K562 (cell line): ENCODE data around the gene GRIN1. TPM values are rescaled to one million over a fixed set of nuclear protein-coding genes. Genes with fewer than 3 reads are reported as not detected.
A peak's percentile ranks its signal among the peaks of the same experiment; 100 is the strongest.

Experiments used
- ATF1 ChIP-seq, 2 experiments: fragments of 450-650 bp in 1 of 2; IDR thresholded peaks; 2 replicates each; pipeline ENCODE4 v1.6.1; 2016; ENCODE audit warnings: missing compliant biosample characterization in 1 of 2, missing genetic modification characterization in 1 of 2
- ATF7 ChIP-seq: fragments of 450-650 bp; IDR thresholded peaks from 2 replicates; pipeline ENCODE4 v1.7.1; 2014; ENCODE audit warnings: mild to moderate bottlenecking, moderate library complexity
- CBFB ChIP-seq: sonication (generic); formaldehyde crosslinking; IDR thresholded peaks from 2 replicates; pipeline ENCODE4 v1.4.0; 2020; ENCODE audit warnings: mild to moderate bottlenecking, missing genetic modification reagents
- ELF1 ChIP-seq: fragments of 200-800 bp; sonication (Bioruptor generic); IDR thresholded peaks from 2 replicates; pipeline ENCODE4 v1.6.1; 2016; ENCODE audit warnings: missing genetic modification characterization, missing compliant biosample characterization
- GABPA ChIP-seq: fragments of 200-800 bp; sonication (Bioruptor generic); conservative IDR thresholded peaks from 2 replicates; pipeline ENCODE4 v1.6.1; 2016; ENCODE audit warnings: low read depth, missing genetic modification characterization, missing compliant biosample characterization
- MYC ChIP-seq, 2 experiments: fragments of 250-450 bp in 1 of 2; sonication (Bioruptor Pico) in 1 of 2; IDR thresholded peaks; 2 replicates each; pipeline versions ENCODE4 v1.5.1 to v1.6.1; 2012 to 2021; ENCODE audit warnings: low read depth in 2 of 2, borderline replicate concordance in 1 of 2, improper control_type of control experiment in 1 of 2, low read length in 1 of 2, mild to moderate bottlenecking in 1 of 2, moderate library complexity in 1 of 2
- PHF8 ChIP-seq: fragments of 200-600 bp; sonication (generic); IDR thresholded peaks from 2 replicates; pipeline ENCODE4 v1.6.1; 2012; ENCODE audit warnings: mixed run types, mild to moderate bottlenecking, inconsistent platforms, low read length, moderate library complexity, borderline replicate concordance
- RBFOX2 ChIP-seq: fragments of 200-400 bp; formaldehyde crosslinking; IDR thresholded peaks from 2 replicates; pipeline ENCODE4 v1.6.1; 2017; ENCODE audit warnings: low read depth, mild to moderate bottlenecking, low read length, moderate library complexity
- SMARCE1 ChIP-seq: fragments of 450-650 bp; IDR thresholded peaks from 2 replicates; pipeline ENCODE4 v1.7.1; 2016; ENCODE audit warnings: mild to moderate bottlenecking
- TAF7 ChIP-seq: fragments of 450-650 bp; IDR thresholded peaks from 2 replicates; pipeline ENCODE4 v1.6.1; 2016; ENCODE audit warnings: missing genetic modification characterization, missing compliant biosample characterization
- TAL1 ChIP-seq: fragments of 450-650 bp; IDR thresholded peaks from 2 replicates; pipeline ENCODE4 v1.6.1; 2016; ENCODE audit warnings: mild to moderate bottlenecking
- ZBTB2 ChIP-seq: fragments of 450-650 bp; IDR thresholded peaks from 2 replicates; pipeline ENCODE4 v1.6.1; 2016; ENCODE audit warnings: antibody characterized with exemption
- ZFP30 ChIP-seq: fragments of 250-450 bp; sonication (Bioruptor Pico); IDR thresholded peaks from 2 replicates; pipeline ENCODE4 v1.8.0; 2022; ENCODE audit warnings: moderate library complexity, mild to moderate bottlenecking, inconsistent platforms, borderline replicate concordance
- polyA plus RNA-seq, 8 experiments: library from polyadenylated mRNA; depleted of rRNA in 4 of 8; stranded (reverse) in 5 of 8; unstranded in 3 of 8; fragments of >200 nt; fragmentation: Nextera tagmentation in 2 of 8; fragmentation: Illumina TruSeq in 1 of 8; extraction: Ambion mirVana in 2 of 8; extraction: Trizol in 1 of 8; gene quantifications; 2 replicates each; pipeline versions ENCODE4 v1.2.1 to v1.2.3, GENCODE V29; 2011 to 2014; ENCODE audit warnings: inconsistent platforms in 1 of 8, missing spikeins in 1 of 8
- total RNA-seq, 7 experiments: library from RNA; depleted of rRNA in 6 of 7; stranded (reverse); fragments of >200 nt in 6 of 7; fragmentation: Illumina TruSeq in 2 of 7; extraction: Trizol in 2 of 7; gene quantifications; 2 replicates each; pipeline versions ENCODE4 v1.2.1 to v1.2.3, GENCODE V29; 2011 to 2021; ENCODE audit warnings: low replicate concordance in 1 of 7
- TF ChIP-seq, protein P1 (sequence below): fragments of 450-650 bp; IDR thresholded peaks from 2 replicates; pipeline ENCODE4 v1.6.1; 2018; ENCODE audit not compliant: partially characterized antibody
- TF ChIP-seq, protein P2 (sequence below), 2 experiments: fragments of 250-450 bp in 1 of 2; fragments of 450-650 bp in 1 of 2; sonication (Bioruptor Pico) in 1 of 2; IDR thresholded peaks; 2 replicates each; pipeline versions ENCODE4 v1.6.1 to v1.8.0; 2016 to 2021; ENCODE audit warnings: mild to moderate bottlenecking in 2 of 2, moderate library complexity in 2 of 2, missing compliant biosample characterization in 1 of 2, missing genetic modification characterization in 1 of 2
- TF ChIP-seq, protein P3 (sequence below), 3 experiments: fragments of 200-800 bp in 1 of 3; sonication (Bioruptor generic) in 1 of 3; sonication (generic) in 1 of 3; formaldehyde crosslinking in 1 of 3; IDR thresholded peaks; 2 replicates each; pipeline versions ENCODE4 v1.6.1 to v1.8.0; 2016 to 2022; ENCODE audit warnings: mild to moderate bottlenecking in 2 of 3, missing compliant biosample characterization in 2 of 3, missing genetic modification characterization in 2 of 3, missing genetic modification reagents in 1 of 3

Gene GRIN1
- total and polyA plus RNA-seq, 9 of the 15 experiments (the other 6 are each of a cell fraction or from before 2014, with no cell fraction given) = 0.03 to 0.35 (median 0.16) TPM; not detected in 6

DNA sequence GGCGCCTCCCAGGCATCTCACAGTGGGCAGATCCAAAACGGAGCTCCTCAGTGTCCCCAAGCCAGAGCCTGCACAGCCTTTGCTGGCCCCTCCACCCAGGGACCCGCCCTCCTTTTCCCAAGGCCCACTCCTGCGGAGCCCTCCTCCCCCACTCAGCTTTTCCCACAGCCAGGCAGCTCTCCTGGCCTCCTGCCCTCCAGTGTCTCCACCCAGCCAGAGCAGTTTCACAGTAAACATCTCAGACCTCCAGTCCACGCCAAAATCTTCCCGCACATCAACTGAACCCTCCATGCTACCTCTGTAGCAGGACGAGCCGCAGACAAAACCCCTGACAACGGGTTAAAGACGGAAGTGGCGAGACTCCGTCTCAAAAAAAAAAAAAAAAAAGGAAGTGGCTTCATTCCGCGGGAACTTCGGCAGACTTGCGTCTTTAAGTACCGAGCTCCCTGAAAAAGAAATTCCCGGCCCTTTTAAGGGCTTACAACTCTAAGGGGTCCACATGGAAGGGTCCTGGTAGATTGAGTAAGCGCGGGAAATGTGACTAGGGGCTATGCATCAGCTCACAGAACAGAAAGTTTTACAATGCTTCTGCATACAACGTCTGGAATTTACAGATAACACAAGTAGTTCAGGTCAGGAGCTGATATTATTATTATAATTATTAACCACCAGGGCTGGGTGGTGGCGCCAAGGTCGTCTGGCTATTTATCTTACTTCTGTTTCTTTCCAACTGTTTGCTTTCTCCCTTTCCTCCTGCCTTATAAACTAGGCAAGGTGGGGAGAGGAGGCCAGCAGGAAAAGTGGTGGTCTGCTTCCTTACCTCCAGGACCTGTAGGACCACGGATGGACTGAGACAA lies 11.4 kb upstream of the GRIN1 start (continued):
- TF ChIP-seq ATF1 (CRISPR knock-in tag; IDR thresholded peaks at IDR 0.05) (no peak), ATF1 (tag; IDR thresholded peaks at IDR 0.05) (peak; percentile 38; the same call in 1 of the 2 replicates), SMARCE1 (0 out of 2 replicates have a peak, but pooled peaks have one; percentile 56), PHF8 (peak; percentile 36; the same call in 1 of the 2 replicates), ZBTB2 (peak; percentile 33; the same call in 1 of the 2 replicates), GABPA (tag) (peak; percentile 92), TAL1 (peak; percentile 48), CBFB (CRISPR knock-in tag) (0 out of 2 replicates have a peak, but pooled peaks have one; percentile 34), ATF7 (peak; percentile 57), MYC (IDR thresholded peaks at IDR 0.05; ENCODE audit: low read depth, low read length) (0 out of 2 replicates have a peak, but pooled peaks have one; percentile 26), MYC (CRISPR knock-in tag; IDR thresholded peaks at IDR 0.05; ENCODE audit: borderline replicate concordance, low read depth) (no peak), RBFOX2 (peak; percentile 32; the same call in 1 of the 2 replicates), TAF7 (tag) (0 out of 2 replicates have a peak, but pooled peaks have one; percentile 33), ELF1 (tag) (peak; percentile 81), ZFP30 (CRISPR knock-in tag) (no peak)
- TF ChIP-seq, protein P1, sequence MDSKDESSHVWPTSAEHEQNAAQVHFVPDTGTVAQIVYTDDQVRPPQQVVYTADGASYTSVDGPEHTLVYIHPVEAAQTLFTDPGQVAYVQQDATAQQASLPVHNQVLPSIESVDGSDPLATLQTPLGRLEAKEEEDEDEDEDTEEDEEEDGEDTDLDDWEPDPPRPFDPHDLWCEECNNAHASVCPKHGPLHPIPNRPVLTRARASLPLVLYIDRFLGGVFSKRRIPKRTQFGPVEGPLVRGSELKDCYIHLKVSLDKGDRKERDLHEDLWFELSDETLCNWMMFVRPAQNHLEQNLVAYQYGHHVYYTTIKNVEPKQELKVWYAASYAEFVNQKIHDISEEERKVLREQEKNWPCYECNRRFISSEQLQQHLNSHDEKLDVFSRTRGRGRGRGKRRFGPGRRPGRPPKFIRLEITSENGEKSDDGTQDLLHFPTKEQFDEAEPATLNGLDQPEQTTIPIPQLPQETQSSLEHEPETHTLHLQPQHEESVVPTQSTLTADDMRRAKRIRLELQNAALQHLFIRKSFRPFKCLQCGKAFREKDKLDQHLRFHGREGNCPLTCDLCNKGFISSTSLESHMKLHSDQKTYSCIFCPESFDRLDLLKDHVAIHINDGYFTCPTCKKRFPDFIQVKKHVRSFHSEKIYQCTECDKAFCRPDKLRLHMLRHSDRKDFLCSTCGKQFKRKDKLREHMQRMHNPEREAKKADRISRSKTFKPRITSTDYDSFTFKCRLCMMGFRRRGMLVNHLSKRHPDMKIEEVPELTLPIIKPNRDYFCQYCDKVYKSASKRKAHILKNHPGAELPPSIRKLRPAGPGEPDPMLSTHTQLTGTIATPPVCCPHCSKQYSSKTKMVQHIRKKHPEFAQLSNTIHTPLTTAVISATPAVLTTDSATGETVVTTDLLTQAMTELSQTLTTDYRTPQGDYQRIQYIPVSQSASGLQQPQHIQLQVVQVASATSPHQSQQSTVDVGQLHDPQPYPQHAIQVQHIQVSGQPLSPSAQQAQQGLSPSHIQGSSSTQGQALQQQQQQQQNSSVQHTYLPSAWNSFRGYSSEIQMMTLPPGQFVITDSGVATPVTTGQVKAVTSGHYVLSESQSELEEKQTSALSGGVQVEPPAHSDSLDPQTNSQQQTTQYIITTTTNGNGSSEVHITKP = no peak
- TF ChIP-seq, protein P2, sequence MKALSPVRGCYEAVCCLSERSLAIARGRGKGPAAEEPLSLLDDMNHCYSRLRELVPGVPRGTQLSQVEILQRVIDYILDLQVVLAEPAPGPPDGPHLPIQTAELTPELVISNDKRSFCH (CRISPR knock-in tag; IDR thresholded peaks at IDR 0.05) = no peak
- TF ChIP-seq, protein P2 (tag; IDR thresholded peaks at IDR 0.05) = no peak
- TF ChIP-seq, protein P3, sequence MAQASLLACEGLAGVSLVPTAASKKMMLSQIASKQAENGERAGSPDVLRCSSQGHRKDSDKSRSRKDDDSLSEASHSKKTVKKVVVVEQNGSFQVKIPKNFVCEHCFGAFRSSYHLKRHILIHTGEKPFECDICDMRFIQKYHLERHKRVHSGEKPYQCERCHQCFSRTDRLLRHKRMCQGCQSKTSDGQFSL (CRISPR knock-in tag; IDR thresholded peaks at IDR 0.05) = 0 out of 2 replicates have a peak, but pooled peaks have one; percentile 26
- TF ChIP-seq, protein P3 (tag; IDR thresholded peaks at IDR 0.05) = 0 out of 4 replicates have a peak, but pooled peaks of 1 of the 2 experiments have one; percentile 41
